ENCODE results near the gene P4HA2. TPM values are rescaled to one million over a fixed set of nuclear protein-coding genes. Genes with fewer than 3 reads are reported as not detected.

Gene P4HA2
- total and polyA plus RNA-seq, 4 donors = 20.3 to 62.3 (median 37.2) TPM

GRCh38 chr5:132265336-132266030 is 37.8 kb upstream of the P4HA2 start:
- Histone ChIP-seq H3K4me3 (no peak overlapping the region), H3K27me3 (ENCODE audit: control insufficient read depth in 3 of 3, insufficient read depth in 3 of 3, low read length in 2 of 3) (no peaks in the 10 kb centered on the region), H3K27ac (ENCODE audit: low read depth in 1 of 2, low read length in 1 of 2) (peak overlapping the region in 1 of 2 donors; percentile 23), H3K9me3 (ENCODE audit: control insufficient read depth in 4 of 4, insufficient read depth in 3 of 4, low read length in 3 of 4) (no peaks in the 10 kb centered on the region), H3K4me1 (ENCODE audit: control insufficient read depth in 5 of 5, insufficient read depth in 5 of 5, low read length in 5 of 5) (peaks cover 0 to 12% (median 3%) of the 10 kb centered on the region in 5 donors), H3K9ac (ENCODE audit: insufficient read depth in 1 of 2, low read length in 2 of 2) (peak overlapping the region in 1 of 2 donors; percentile 18), H3K36me3 (ENCODE audit: control insufficient read depth in 4 of 4, insufficient read depth in 4 of 4, low read length in 4 of 4) (no peaks in the 10 kb centered on the region)
- DNase-seq (peak; percentile 83 to 86 (median 84)), ATAC-seq (ENCODE audit: insufficient read depth, low FRiP score) (peak; percentile 65)
- WGBS, 2 donors = 35 to 48% methylated on average over 8 of the region's 8 CpGs
- no peak for TF ChIP-seq CTCF (IDR thresholded peaks at IDR 0.05; ENCODE audit: control extremely low read depth, extremely low read depth)

- no peak for TF ChIP-seq CTCF (IDR thresholded peaks at IDR 0.05; ENCODE audit: control extremely low read depth, extremely low read depth)
- Histone ChIP-seq H3K9ac (ENCODE audit: insufficient read depth in 1 of 2, low read length in 2 of 2) (peak overlapping the region in 1 of 2 donors; percentile 18), H3K36me3 (ENCODE audit: control insufficient read depth in 4 of 4, insufficient read depth in 4 of 4, low read length in 4 of 4) (no peaks in the 10 kb centered on the region), H3K27me3 (ENCODE audit: control insufficient read depth in 3 of 3, insufficient read depth in 3 of 3, low read length in 2 of 3) (no peaks in the 10 kb centered on the region), H3K4me3 (no peak overlapping the region), H3K9me3 (ENCODE audit: control insufficient read depth in 4 of 4, insufficient read depth in 3 of 4, low read length in 3 of 4) (no peaks in the 10 kb centered on the region), H3K4me1 (ENCODE audit: control insufficient read depth in 5 of 5, insufficient read depth in 5 of 5, low read length in 5 of 5) (peaks cover 0 to 12% (median 4%) of the 10 kb centered on the region in 5 donors), H3K27ac (ENCODE audit: low read depth in 1 of 2, low read length in 1 of 2) (no peak overlapping the region)
- 83 to 87% methylated on average over 4 of the region's 4 CpGs for WGBS, 2 donors
- no peak for ATAC-seq (ENCODE audit: insufficient read depth, low FRiP score)
- DNase-seq = no peak
These were observed 37.1 kb upstream of the P4HA2 start for GRCh38 chr5:132264546-132265335.

- Histone ChIP-seq H3K36me3 (ENCODE audit: control insufficient read depth in 4 of 4, insufficient read depth in 4 of 4, low read length in 4 of 4) (no peaks in the 10 kb centered on the region), H3K27ac (ENCODE audit: low read depth in 1 of 2, low read length in 1 of 2) (no peak overlapping the region), H3K9me3 (ENCODE audit: control insufficient read depth in 4 of 4, insufficient read depth in 3 of 4, low read length in 3 of 4) (no peaks in the 10 kb centered on the region), H3K4me3 (no peak overlapping the region), H3K27me3 (ENCODE audit: control insufficient read depth in 3 of 3, insufficient read depth in 3 of 3, low read length in 2 of 3) (no peaks in the 10 kb centered on the region), H3K9ac (ENCODE audit: insufficient read depth in 1 of 2, low read length in 2 of 2) (no peak overlapping the region), H3K4me1 (ENCODE audit: control insufficient read depth in 5 of 5, insufficient read depth in 5 of 5, low read length in 5 of 5) (peaks cover 0 to 16% (median 12%) of the 10 kb centered on the region in 5 donors)
- TF ChIP-seq CTCF (IDR thresholded peaks at IDR 0.05; ENCODE audit: control extremely low read depth, extremely low read depth) = no peak
- 65 to 71% methylated on average over 7 of the region's 7 CpGs for WGBS, 2 donors
- DNase-seq (no peak), ATAC-seq (ENCODE audit: insufficient read depth, low FRiP score) (peak; percentile 45)
These were observed 36.1 kb upstream of the P4HA2 start for GRCh38 chr5:132263548-132264261.
